ENCODE data around the gene FBLN1. TPM values are rescaled to one million over a fixed set of nuclear protein-coding genes. Genes with fewer than 3 reads are reported as not detected.

The FBLN1 gene
- total and polyA plus RNA-seq, 9 of the 15 experiments (the other 6 are each of a cell fraction or from before 2014, with no cell fraction given) = 0.66 TPM; not detected in 8

DNA sequence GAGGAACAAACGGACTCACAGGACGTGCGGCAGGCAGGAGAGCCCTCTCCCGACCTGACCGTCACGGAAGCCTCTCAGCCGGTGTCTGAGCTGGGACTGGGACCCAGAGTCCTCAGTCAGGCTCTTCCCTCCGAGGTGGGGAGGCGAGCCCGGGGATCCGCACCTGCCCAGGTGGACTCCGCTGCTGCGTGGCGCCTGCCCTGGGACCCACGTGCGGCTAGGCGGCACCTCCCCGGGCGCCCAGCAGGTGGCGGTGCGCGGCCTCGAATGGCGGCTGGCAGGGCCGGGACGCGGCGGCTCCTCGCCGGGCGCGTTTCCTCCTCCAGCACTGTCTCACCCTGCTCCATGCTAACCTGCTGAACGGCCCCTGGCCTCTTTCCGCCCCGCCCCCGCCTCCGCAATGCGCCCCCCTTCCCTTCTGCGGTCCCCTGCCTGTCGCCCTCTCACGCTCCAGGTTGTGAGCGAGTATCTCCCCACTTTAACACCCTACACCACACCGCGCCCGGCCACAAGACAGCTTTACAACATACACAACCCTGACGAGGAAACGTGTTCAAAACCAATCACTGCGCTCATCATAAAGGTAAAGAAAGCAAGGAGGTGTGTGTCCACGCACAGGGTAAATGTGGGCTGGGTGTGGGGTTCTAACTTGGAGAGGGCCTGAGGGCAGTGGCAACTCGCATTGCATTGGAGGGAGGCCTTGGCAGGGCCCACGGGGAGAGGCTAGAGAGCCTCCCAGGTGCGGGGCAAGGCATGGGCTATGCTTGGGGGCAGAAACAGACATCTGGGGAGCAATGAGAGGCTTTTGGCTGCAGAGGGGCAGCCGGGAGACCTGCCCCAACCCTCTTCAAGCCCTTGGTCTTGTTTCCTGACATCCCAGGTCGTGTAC is 143.1 kb downstream of the FBLN1 start (continued):
- TF ChIP-seq, protein P1, sequence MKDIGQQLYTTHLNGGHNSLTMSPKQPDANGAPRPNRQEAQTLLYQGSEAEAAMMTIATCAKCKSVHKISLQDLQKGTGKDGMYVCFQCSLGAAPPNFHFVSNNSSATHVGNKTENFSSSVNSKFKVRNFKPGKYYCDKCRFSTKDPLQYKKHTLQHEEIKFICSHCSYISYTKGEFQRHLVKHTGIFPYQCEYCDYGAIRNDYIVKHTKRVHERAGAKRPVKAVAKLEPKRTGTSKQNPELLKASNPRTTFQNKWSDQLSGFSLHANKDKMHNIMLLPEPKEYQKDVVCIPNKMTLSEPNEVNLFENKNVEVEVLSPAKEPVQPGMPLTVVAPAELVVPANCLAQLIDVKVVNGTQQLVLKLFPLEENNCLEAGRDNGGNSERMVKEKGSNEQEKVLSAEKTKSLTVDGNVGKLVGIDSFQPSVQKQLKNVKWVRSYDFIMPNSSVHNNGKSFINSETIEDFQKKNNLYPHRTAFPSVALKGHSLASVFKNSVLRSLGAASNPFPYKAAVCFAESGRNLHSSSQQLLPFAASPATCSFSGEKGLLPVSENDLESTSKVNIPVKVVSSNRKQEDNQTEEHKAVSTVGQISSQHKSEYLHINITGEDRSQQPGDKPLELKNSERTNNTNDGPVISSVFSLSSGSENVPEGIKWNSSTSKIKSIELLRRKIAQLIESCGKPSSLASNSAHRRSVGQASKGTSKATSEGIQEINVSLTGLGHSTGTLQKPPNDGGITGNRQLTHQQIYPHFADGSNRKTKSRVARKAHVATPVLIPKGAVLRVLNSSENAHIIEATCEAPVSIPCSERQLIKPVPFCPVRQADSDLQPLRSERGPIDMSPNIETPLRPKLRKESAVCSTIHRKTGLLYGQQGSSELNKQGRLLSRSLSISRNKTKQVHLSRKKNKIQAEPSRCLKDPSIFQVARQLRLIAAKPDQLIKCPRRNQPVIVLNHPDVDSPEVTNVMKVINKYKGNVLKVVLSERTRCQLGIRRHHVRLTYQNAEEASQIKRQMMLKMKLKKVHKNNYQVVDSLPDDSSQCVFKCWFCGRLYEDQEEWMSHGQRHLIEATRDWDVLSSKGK (CRISPR knock-in tag; IDR thresholded peaks at IDR 0.05) = no peak
- TF ChIP-seq, protein P2, sequence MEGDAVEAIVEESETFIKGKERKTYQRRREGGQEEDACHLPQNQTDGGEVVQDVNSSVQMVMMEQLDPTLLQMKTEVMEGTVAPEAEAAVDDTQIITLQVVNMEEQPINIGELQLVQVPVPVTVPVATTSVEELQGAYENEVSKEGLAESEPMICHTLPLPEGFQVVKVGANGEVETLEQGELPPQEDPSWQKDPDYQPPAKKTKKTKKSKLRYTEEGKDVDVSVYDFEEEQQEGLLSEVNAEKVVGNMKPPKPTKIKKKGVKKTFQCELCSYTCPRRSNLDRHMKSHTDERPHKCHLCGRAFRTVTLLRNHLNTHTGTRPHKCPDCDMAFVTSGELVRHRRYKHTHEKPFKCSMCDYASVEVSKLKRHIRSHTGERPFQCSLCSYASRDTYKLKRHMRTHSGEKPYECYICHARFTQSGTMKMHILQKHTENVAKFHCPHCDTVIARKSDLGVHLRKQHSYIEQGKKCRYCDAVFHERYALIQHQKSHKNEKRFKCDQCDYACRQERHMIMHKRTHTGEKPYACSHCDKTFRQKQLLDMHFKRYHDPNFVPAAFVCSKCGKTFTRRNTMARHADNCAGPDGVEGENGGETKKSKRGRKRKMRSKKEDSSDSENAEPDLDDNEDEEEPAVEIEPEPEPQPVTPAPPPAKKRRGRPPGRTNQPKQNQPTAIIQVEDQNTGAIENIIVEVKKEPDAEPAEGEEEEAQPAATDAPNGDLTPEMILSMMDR (IDR thresholded peaks at IDR 0.05 in 2 of 3, conservative IDR thresholded peaks at IDR 0.05 in 1 of 3; ENCODE audit: insufficient read depth in 2 of 3, low read depth in 1 of 3, low read length in 3 of 3) = peak; percentile 65 to 83 (median 69)
- TF ChIP-seq RBM39 (optimal IDR thresholded peaks at IDR 0.05; ENCODE audit: low read depth, low read length) = no peak
- no peak for TF ChIP-seq ZNF764 (CRISPR knock-in tag; IDR thresholded peaks at IDR 0.05; ENCODE audit: low read depth)
- TF ChIP-seq, protein P3, sequence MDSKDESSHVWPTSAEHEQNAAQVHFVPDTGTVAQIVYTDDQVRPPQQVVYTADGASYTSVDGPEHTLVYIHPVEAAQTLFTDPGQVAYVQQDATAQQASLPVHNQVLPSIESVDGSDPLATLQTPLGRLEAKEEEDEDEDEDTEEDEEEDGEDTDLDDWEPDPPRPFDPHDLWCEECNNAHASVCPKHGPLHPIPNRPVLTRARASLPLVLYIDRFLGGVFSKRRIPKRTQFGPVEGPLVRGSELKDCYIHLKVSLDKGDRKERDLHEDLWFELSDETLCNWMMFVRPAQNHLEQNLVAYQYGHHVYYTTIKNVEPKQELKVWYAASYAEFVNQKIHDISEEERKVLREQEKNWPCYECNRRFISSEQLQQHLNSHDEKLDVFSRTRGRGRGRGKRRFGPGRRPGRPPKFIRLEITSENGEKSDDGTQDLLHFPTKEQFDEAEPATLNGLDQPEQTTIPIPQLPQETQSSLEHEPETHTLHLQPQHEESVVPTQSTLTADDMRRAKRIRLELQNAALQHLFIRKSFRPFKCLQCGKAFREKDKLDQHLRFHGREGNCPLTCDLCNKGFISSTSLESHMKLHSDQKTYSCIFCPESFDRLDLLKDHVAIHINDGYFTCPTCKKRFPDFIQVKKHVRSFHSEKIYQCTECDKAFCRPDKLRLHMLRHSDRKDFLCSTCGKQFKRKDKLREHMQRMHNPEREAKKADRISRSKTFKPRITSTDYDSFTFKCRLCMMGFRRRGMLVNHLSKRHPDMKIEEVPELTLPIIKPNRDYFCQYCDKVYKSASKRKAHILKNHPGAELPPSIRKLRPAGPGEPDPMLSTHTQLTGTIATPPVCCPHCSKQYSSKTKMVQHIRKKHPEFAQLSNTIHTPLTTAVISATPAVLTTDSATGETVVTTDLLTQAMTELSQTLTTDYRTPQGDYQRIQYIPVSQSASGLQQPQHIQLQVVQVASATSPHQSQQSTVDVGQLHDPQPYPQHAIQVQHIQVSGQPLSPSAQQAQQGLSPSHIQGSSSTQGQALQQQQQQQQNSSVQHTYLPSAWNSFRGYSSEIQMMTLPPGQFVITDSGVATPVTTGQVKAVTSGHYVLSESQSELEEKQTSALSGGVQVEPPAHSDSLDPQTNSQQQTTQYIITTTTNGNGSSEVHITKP (IDR thresholded peaks at IDR 0.05; ENCODE audit: partially characterized antibody) = no peak
- TF ChIP-seq FOXK1 (CRISPR knock-in tag; IDR thresholded peaks at IDR 0.05; ENCODE audit: borderline replicate concordance) = no peak
- TF ChIP-seq, protein P4, sequence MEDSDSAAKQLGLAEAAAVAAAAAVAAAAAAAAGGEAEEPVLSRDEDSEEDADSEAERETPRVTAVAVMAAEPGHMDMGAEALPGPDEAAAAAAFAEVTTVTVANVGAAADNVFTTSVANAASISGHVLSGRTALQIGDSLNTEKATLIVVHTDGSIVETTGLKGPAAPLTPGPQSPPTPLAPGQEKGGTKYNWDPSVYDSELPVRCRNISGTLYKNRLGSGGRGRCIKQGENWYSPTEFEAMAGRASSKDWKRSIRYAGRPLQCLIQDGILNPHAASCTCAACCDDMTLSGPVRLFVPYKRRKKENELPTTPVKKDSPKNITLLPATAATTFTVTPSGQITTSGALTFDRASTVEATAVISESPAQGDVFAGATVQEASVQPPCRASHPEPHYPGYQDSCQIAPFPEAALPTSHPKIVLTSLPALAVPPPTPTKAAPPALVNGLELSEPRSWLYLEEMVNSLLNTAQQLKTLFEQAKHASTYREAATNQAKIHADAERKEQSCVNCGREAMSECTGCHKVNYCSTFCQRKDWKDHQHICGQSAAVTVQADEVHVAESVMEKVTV (CRISPR knock-in tag; IDR thresholded peaks at IDR 0.05) = no peak; the same call in 1 of the 2 replicates
- TF ChIP-seq, protein P5, sequence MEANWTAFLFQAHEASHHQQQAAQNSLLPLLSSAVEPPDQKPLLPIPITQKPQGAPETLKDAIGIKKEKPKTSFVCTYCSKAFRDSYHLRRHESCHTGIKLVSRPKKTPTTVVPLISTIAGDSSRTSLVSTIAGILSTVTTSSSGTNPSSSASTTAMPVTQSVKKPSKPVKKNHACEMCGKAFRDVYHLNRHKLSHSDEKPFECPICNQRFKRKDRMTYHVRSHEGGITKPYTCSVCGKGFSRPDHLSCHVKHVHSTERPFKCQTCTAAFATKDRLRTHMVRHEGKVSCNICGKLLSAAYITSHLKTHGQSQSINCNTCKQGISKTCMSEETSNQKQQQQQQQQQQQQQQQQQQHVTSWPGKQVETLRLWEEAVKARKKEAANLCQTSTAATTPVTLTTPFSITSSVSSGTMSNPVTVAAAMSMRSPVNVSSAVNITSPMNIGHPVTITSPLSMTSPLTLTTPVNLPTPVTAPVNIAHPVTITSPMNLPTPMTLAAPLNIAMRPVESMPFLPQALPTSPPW (CRISPR knock-in tag; IDR thresholded peaks at IDR 0.05) = no peak
- TF ChIP-seq ARID1B (IDR thresholded peaks at IDR 0.05) = no peak

Data from K562 (cell line).